Stimulated activated CD8-positive, alpha-beta memory T cell treated with anti-CD3 and anti-CD28 coated beads, Interleukin-7, amount 100 ng/mL, for 4 hours (primary cell): ENCODE data around the gene ITCH.
"Not testable (repeated sequence)": the region's sequence is repeated elsewhere in the genome, so short reads cannot be mapped to it uniquely, and the experiment has no call there.

Experiments used
- DNase-seq, 2 donors: peaks; one replicate each; pipeline ENCODE4 v3.0.0-alpha.2; 2020; ENCODE audit warnings: low read depth in 2 of 2

The ITCH gene

GRCh38 chr20:34377072-34377847 lies 14.2 kb downstream of the ITCH start:
- no peak for DNase-seq

GRCh38 chr20:34382174-34382573 lies 19.1 kb downstream of the ITCH start:
- DNase-seq: no peak

- not testable (repeated sequence) for DNase-seq
Measured at GRCh38 chr20:34382877-34383455, 19.9 kb downstream of the ITCH start.

GRCh38 chr20:34385464-34385863 lies 22.4 kb downstream of the ITCH start:
- no peak for DNase-seq

GRCh38 chr20:34388000-34388399 lies 24.9 kb downstream of the ITCH start:
- no peak for DNase-seq

GRCh38 chr20:34388678-34389077 lies 25.6 kb downstream of the ITCH start:
- no peak for DNase-seq

- DNase-seq: no peak
Measured at GRCh38 chr20:34389206-34389953, 26.3 kb downstream of the ITCH start.

- no peak for DNase-seq
Measured at GRCh38 chr20:34389954-34390555, 27.0 kb downstream of the ITCH start.

GRCh38 chr20:34396408-34396807 lies 33.3 kb downstream of the ITCH start:
- DNase-seq: no peak

GRCh38 chr20:34397096-34397495 lies 34.0 kb downstream of the ITCH start:
- DNase-seq: no peak

- not testable (repeated sequence) for DNase-seq
Measured at GRCh38 chr20:34400776-34401175, 37.7 kb downstream of the ITCH start.

GRCh38 chr20:34401741-34402455 lies 38.8 kb downstream of the ITCH start:
- no peak for DNase-seq

GRCh38 chr20:34402461-34402860 lies 39.4 kb downstream of the ITCH start:
- DNase-seq: no peak

- no peak for DNase-seq
Measured at GRCh38 chr20:34403063-34403827, 40.2 kb downstream of the ITCH start.

GRCh38 chr20:34403908-34404307 lies 40.8 kb downstream of the ITCH start:
- no peak for DNase-seq

- no peak for DNase-seq
Measured at GRCh38 chr20:34404803-34405202, 41.7 kb downstream of the ITCH start.

- not testable (repeated sequence) for DNase-seq
Measured at GRCh38 chr20:34405247-34405651, 42.2 kb downstream of the ITCH start.

- DNase-seq: not testable (repeated sequence)
Measured at GRCh38 chr20:34405942-34406341, 42.9 kb downstream of the ITCH start.

- no peak for DNase-seq
Measured at GRCh38 chr20:34407962-34408474, 44.9 kb downstream of the ITCH start.

- no peak for DNase-seq
Measured at GRCh38 chr20:34410336-34410735, 47.3 kb downstream of the ITCH start.

- DNase-seq: no peak
Measured at GRCh38 chr20:34412453-34412852, 49.4 kb downstream of the ITCH start.
